NCI-H1930 (cell line): ENCODE measurements around the gene ATP12A.

Source experiments
- DNase-seq, 2 experiments: peaks; one replicate each; lab custom pipeline; 2025; lab: John Stamatoyannopoulos, UW

Gene ATP12A

GRCh38 chr13:24680258-24680920, at the start of gene ATP12A:
Gene ATP12A, plus strand, starts transcription at chr13:24680408. Its CDS starts 336 bp downstream, at chr13:24680744.
- peak; percentile 68 to 74 for DNase-seq

GRCh38 chr13:24630851-24631620, 49.2 kb upstream of the ATP12A start:
- DNase-seq, result no peak

- DNase-seq, result no peak
Observed at GRCh38 chr13:24631922-24632321, 48.3 kb upstream of the ATP12A start.

- no peak for DNase-seq
Observed at GRCh38 chr13:24632382-24633121, 47.7 kb upstream of the ATP12A start.

GRCh38 chr13:24636776-24637175, 43.4 kb upstream of the ATP12A start:
- DNase-seq, result no peak

- DNase-seq, result no peak
Observed at GRCh38 chr13:24638096-24638495, 42.1 kb upstream of the ATP12A start.

- DNase-seq, result no peak
Observed at GRCh38 chr13:24640752-24641151, 39.5 kb upstream of the ATP12A start.

- no peak for DNase-seq
Observed at GRCh38 chr13:24642219-24642618, 38.0 kb upstream of the ATP12A start.

GRCh38 chr13:24644036-24644435, 36.2 kb upstream of the ATP12A start:
- DNase-seq, result no peak

- no peak for DNase-seq
Observed at GRCh38 chr13:24648271-24648670, 31.9 kb upstream of the ATP12A start.

GRCh38 chr13:24648983-24649687, 31.1 kb upstream of the ATP12A start:
- no peak for DNase-seq

- DNase-seq, result no peak
Observed at GRCh38 chr13:24649688-24650043, 30.5 kb upstream of the ATP12A start.

- no peak for DNase-seq
Observed at GRCh38 chr13:24650161-24650560, 30.0 kb upstream of the ATP12A start.

- DNase-seq, result no peak
Observed at GRCh38 chr13:24651718-24652345, 28.4 kb upstream of the ATP12A start.

GRCh38 chr13:24652359-24652758, 27.8 kb upstream of the ATP12A start:
- no peak for DNase-seq

- DNase-seq, result no peak
Observed at GRCh38 chr13:24654741-24655140, 25.5 kb upstream of the ATP12A start.

GRCh38 chr13:24659239-24659638, 21.0 kb upstream of the ATP12A start:
- no peak for DNase-seq

- DNase-seq, result no peak
Observed at GRCh38 chr13:24660023-24660741, 20.0 kb upstream of the ATP12A start.

- DNase-seq, result no peak
Observed at GRCh38 chr13:24661713-24662112, 18.5 kb upstream of the ATP12A start.

- DNase-seq, result no peak
Observed at GRCh38 chr13:24662195-24663088, 17.8 kb upstream of the ATP12A start.
